ENCODE results near the gene SNF8. TPM values are rescaled to one million over a fixed set of nuclear protein-coding genes. Genes with fewer than 3 reads are reported as not detected.

SNF8 gene
- polyA plus RNA-seq, 1 donor (not counting 4 experiments of a cell fraction or from before 2014, with no cell fraction given): 90.5 TPM

DNA sequence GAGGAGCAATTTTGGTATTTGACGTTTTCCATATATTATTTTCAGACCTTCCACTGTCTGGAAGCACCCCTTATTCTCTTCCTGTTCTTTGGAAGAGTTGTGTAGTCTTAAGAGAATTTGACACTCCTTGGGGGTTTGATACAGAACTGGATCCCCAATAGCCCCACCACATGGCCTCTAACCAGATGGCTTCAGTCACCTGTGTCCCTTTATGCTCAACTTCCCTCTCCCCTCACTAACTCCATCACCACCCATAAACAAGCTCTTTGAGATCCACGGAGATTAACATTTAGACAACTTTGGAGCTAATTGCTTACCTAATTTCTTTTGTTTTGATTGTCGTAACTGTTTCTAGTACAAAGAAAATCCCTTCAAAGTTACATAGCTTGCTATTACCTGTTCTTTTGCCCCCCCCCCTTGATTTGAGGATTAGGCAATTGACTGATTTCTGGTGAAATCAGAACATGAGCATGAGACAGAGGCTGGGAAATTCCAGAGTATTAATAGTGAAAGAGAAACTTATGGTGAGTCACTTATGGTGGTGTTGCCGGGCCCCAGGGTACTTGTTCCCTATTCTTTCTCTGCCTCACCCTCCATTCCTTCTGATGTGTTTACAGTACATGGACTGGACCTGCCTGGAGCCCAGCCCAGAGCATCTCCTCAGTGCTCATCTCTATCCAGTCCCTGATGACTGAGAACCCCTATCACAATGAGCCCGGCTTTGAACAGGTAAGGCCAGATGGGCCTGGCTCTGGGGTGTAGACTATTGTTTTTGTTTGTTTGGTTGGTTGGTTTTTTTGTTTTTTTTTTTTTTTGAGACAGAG lies 29.0 kb downstream of the SNF8 start:
- Histone ChIP-seq H3K9me3 (ENCODE audit: control insufficient read depth, low read depth, low read length) (no peaks in the 10 kb centered on the region), H4K20me1 (ENCODE audit: control insufficient read depth, extremely low read depth, insufficient read depth, low read length) (no peaks in the 10 kb centered on the region), H3K36me3 (ENCODE audit: control insufficient read depth in 2 of 2, extremely low read depth in 1 of 2, insufficient read depth in 2 of 2, low read length in 2 of 2) (peaks cover 36 to 51% of the 10 kb centered on the region in 2 experiments), H3K27me3 (ENCODE audit: control insufficient read depth, extremely low read depth, insufficient read depth, low read length) (no peaks in the 10 kb centered on the region), H3K79me2 (ENCODE audit: control insufficient read depth, insufficient read depth, low read length) (peaks cover 62% of the 10 kb centered on the region), H3K4me3 (ENCODE audit: control insufficient read depth in 2 of 3, extremely low read depth in 1 of 3, insufficient read depth in 2 of 3, low read depth in 1 of 3, low read length in 3 of 3) (peak overlapping the region in 2 of 3 experiments; percentile 23 to 35), H3K9ac (ENCODE audit: control insufficient read depth, extremely low read depth, insufficient read depth, low read length) (peak overlapping the region; percentile 79), H3K27ac (ENCODE audit: control insufficient read depth, insufficient read depth, low read length) (peak overlapping the region; percentile 99), H2AFZ (ENCODE audit: control insufficient read depth, low read length) (no peak overlapping the region), H3K4me2 (ENCODE audit: control insufficient read depth, extremely low read depth, insufficient read depth, low read depth, low read length) (peak overlapping the region; percentile 77), H3K4me1 (ENCODE audit: control insufficient read depth, extremely low read depth, insufficient read depth, low read length) (peaks cover 15% of the 10 kb centered on the region), H3K9me1 (ENCODE audit: control insufficient read depth, extremely low read depth, insufficient read depth, low read length) (no peaks in the 10 kb centered on the region)
- TF ChIP-seq EZH2 (IDR thresholded peaks at IDR 0.05; ENCODE audit: low read length): no peak
- TF ChIP-seq, protein P1, sequence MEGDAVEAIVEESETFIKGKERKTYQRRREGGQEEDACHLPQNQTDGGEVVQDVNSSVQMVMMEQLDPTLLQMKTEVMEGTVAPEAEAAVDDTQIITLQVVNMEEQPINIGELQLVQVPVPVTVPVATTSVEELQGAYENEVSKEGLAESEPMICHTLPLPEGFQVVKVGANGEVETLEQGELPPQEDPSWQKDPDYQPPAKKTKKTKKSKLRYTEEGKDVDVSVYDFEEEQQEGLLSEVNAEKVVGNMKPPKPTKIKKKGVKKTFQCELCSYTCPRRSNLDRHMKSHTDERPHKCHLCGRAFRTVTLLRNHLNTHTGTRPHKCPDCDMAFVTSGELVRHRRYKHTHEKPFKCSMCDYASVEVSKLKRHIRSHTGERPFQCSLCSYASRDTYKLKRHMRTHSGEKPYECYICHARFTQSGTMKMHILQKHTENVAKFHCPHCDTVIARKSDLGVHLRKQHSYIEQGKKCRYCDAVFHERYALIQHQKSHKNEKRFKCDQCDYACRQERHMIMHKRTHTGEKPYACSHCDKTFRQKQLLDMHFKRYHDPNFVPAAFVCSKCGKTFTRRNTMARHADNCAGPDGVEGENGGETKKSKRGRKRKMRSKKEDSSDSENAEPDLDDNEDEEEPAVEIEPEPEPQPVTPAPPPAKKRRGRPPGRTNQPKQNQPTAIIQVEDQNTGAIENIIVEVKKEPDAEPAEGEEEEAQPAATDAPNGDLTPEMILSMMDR (optimal IDR thresholded peaks at IDR 0.05 in 1 of 3, IDR thresholded peaks at IDR 0.05 in 1 of 3, conservative IDR thresholded peaks at IDR 0.05 in 1 of 3; ENCODE audit: extremely low read depth in 1 of 3, insufficient read depth in 2 of 3, low read length in 3 of 3): peak in 1 of 3 experiments; percentile 12
- FAIRE-seq: peak; percentile 87
- DNase-seq (ENCODE audit: low read depth, low spot score): peak; percentile 85
- dilution Hi-C loops (cut with MboI; ENCODE audit: extremely low pct_ligation_motif_present, low sequenced_read_pairs): no loop called here

DNA sequence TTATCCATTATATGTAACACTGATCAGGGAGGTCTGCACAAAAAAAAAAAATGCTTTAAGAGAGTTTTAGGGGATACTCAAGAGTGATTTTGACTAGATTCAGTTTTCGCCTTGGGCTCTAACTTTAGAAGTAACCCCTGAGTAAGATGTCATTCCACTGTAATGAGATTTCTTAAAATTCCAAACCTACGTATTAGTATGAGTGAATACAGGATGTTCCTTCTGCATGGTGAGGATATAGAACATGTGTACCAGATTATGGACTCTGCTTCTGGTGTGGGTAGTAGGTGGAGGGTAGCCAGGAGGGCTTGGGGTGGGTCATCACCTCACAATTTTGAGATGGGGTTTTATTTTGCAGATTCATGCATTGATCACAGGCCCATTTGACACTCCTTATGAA lies 32.2 kb downstream of the SNF8 start:
- FAIRE-seq: no peak
- Histone ChIP-seq H4K20me1 (ENCODE audit: control insufficient read depth, extremely low read depth, insufficient read depth, low read length) (no peaks in the 10 kb centered on the region), H3K27ac (ENCODE audit: control insufficient read depth, insufficient read depth, low read length) (peak overlapping the region; percentile 13)

More for the DNA sequence above, 32.2 kb downstream of the SNF8 start:
- Histone ChIP-seq H3K36me3 (ENCODE audit: control insufficient read depth in 2 of 2, extremely low read depth in 1 of 2, insufficient read depth in 2 of 2, low read length in 2 of 2) (peaks cover 21 to 40% of the 10 kb centered on the region in 2 experiments), H3K4me2 (ENCODE audit: control insufficient read depth, extremely low read depth, insufficient read depth, low read depth, low read length) (no peak overlapping the region), H3K9ac (ENCODE audit: control insufficient read depth, extremely low read depth, insufficient read depth, low read length) (no peak overlapping the region), H3K4me1 (ENCODE audit: control insufficient read depth, extremely low read depth, insufficient read depth, low read length) (peaks cover 27% of the 10 kb centered on the region), H2AFZ (ENCODE audit: control insufficient read depth, low read length) (no peak overlapping the region), H3K27me3 (ENCODE audit: control insufficient read depth, extremely low read depth, insufficient read depth, low read length) (no peaks in the 10 kb centered on the region), H3K9me1 (ENCODE audit: control insufficient read depth, extremely low read depth, insufficient read depth, low read length) (no peaks in the 10 kb centered on the region), H3K4me3 (ENCODE audit: control insufficient read depth in 2 of 3, extremely low read depth in 1 of 3, insufficient read depth in 2 of 3, low read depth in 1 of 3, low read length in 3 of 3) (no peak overlapping the region), H3K9me3 (ENCODE audit: control insufficient read depth, low read depth, low read length) (no peaks in the 10 kb centered on the region), H3K79me2 (ENCODE audit: control insufficient read depth, insufficient read depth, low read length) (peaks cover 66% of the 10 kb centered on the region)
- dilution Hi-C loops (cut with MboI; ENCODE audit: extremely low pct_ligation_motif_present, low sequenced_read_pairs): no loop called here
- no peak for TF ChIP-seq EZH2 (IDR thresholded peaks at IDR 0.05; ENCODE audit: low read length)
- TF ChIP-seq, protein P1 (optimal IDR thresholded peaks at IDR 0.05 in 1 of 3, IDR thresholded peaks at IDR 0.05 in 1 of 3, conservative IDR thresholded peaks at IDR 0.05 in 1 of 3; ENCODE audit: extremely low read depth in 1 of 3, insufficient read depth in 2 of 3, low read length in 3 of 3): no peak
- no peak for DNase-seq (ENCODE audit: low read depth, low spot score)

Measured in keratinocyte (primary cell).